Mesangial cell (primary cell): ENCODE results near the gene RABGAP1L. TPM values are rescaled to one million over a fixed set of nuclear protein-coding genes. Genes with fewer than 3 reads are reported as not detected.

Source experiments
- total RNA-seq: library from RNA; depleted of rRNA; stranded (reverse); fragments of >200 nt; gene quantifications from 2 replicates; pipeline ENCODE4 v1.2.3, GENCODE V29; 2015

The RABGAP1L gene
- 11.1 and 18.4 TPM in 2 replicates for total RNA-seq

GRCh38 chr1:174159252-174160108 is at the start of gene RABGAP1L:
RABGAP1L (plus strand) TSS chr1:174159520.

GRCh38 chr1:174447866-174448530 is 288.7 kb downstream of the RABGAP1L start, which contains the start of gene GPR52:
GPR52 (plus strand) TSS chr1:174447964; CDS start chr1:174448112, 148 bp downstream.

GRCh38 chr1:174999936-175000696 is 840.8 kb downstream of the RABGAP1L start, which contains the start of gene CACYBP:
CACYBP (plus strand) TSS chr1:174999947; CDS start chr1:175000181, 234 bp downstream.

GRCh38 chr1:175023043-175023921 is 864.0 kb downstream of the RABGAP1L start, which contains the start of gene MRPS14:
MRPS14 (minus strand) TSS chr1:175023425; CDS start chr1:175023408, 17 bp downstream.

Other genes starting within 250 kb of the RABGAP1L start
- gene SERPINC1, start 242.2 kb upstream of the RABGAP1L start, total RNA-seq: 0.25 TPM in 1 of 2 replicates, not detected in the other
- 10.1 and 23.5 TPM in 2 replicates for gene RC3H1, start 137.2 kb upstream of the RABGAP1L start, total RNA-seq